ENCODE results near the gene MRPL11. TPM values are rescaled to one million over a fixed set of nuclear protein-coding genes. Genes with fewer than 3 reads are reported as not detected.

The MRPL11 gene
- total and polyA plus RNA-seq, 8 donors: 15.7 to 30.2 (median 22.3) TPM

DNA sequence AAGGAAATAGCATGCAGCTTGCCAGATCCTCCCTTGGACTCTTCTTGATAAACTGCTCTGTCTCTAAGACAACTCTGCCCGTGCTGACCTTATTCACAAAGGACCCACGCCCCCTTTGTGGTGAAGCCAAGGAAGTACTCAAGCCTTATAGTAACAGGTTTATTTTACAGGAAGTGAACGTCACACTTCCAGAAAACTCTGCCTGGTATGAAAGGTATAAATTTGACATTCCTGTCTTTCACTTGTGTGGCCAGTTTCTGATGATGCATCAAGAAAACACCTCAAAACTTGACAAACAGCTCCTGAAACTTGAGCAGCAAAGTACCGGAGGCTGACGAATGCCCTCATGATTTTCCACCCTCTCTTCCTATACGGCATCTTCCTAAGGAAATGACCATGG lies 15.6 kb upstream of the MRPL11 start:
- WGBS, 2 donors: 29 to 33% methylated on average over 6 of the region's 6 CpGs

DNA sequence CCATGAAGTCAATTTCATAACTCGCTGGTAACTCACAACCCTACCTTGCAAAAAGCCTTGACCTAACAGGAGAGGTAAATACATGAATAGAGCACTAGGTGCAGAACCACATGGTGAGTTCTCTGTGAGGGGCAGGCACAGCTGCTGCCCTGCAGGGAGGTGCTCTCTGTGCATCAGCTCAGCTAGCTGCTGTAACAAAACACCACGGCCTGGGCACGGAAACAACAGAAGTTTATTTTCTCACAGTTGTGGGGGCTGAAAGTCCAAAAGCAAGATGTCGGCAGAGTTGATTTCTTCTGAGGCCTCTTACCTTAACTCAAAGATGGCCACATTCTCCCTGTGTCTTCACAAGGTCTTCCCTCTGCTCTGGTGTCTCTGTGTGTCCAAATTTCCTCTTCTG lies 13.0 kb upstream of the MRPL11 start:
- WGBS, 2 donors: 62 to 63% methylated on average over 4 of the region's 4 CpGs
- no peak for DNase-seq
- FAIRE-seq: no peak
- no peak overlapping the region for H3K4me3 ChIP-seq
- H3K27ac ChIP-seq: no peak overlapping the region
- no peaks in the 10 kb centered on the region for H3K9me3 ChIP-seq
- ATAC-seq: no peak
- TF ChIP-seq, protein P1, sequence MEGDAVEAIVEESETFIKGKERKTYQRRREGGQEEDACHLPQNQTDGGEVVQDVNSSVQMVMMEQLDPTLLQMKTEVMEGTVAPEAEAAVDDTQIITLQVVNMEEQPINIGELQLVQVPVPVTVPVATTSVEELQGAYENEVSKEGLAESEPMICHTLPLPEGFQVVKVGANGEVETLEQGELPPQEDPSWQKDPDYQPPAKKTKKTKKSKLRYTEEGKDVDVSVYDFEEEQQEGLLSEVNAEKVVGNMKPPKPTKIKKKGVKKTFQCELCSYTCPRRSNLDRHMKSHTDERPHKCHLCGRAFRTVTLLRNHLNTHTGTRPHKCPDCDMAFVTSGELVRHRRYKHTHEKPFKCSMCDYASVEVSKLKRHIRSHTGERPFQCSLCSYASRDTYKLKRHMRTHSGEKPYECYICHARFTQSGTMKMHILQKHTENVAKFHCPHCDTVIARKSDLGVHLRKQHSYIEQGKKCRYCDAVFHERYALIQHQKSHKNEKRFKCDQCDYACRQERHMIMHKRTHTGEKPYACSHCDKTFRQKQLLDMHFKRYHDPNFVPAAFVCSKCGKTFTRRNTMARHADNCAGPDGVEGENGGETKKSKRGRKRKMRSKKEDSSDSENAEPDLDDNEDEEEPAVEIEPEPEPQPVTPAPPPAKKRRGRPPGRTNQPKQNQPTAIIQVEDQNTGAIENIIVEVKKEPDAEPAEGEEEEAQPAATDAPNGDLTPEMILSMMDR (IDR thresholded peaks at IDR 0.05): no peak
- H3K36me3 ChIP-seq: no peaks in the 10 kb centered on the region
- H3K4me1 ChIP-seq: no peaks in the 10 kb centered on the region
- intact Hi-C loops (cut with DNase I): no loop called here
- no peaks in the 10 kb centered on the region for H3K27me3 ChIP-seq

More for the DNA sequence above, 15.6 kb upstream of the MRPL11 start:
- Histone ChIP-seq H3K27ac (no peak overlapping the region), H3K4me1 (no peaks in the 10 kb centered on the region), H3K36me3 (no peaks in the 10 kb centered on the region), H3K4me3 (no peak overlapping the region), H3K9me3 (no peaks in the 10 kb centered on the region), H3K27me3 (no peaks in the 10 kb centered on the region)
- FAIRE-seq (no peak), ATAC-seq (no peak), DNase-seq (no peak)
- intact Hi-C loops (cut with DNase I): no loop called here
- TF ChIP-seq, protein P1 (IDR thresholded peaks at IDR 0.05): no peak

DNA sequence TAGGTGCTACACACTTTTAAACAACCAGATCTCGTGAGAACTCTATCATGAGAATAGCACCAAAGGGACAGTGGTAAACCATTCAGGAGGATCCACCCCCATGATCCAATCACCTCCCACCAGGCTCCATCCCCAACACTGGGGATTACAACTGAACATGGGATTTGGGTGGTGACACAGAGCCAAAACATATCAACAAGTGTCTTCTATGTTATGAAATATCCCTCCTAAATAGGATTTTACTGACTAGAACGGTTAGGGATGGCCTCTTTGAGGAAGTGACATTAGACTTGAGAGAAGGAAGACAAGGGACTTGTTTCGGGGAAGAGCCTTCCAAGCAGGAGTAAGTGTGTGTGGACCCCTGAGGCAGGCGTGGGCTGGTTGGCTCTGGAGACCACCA lies 11.9 kb upstream of the MRPL11 start:
- no peaks in the 10 kb centered on the region for H3K4me1 ChIP-seq
- TF ChIP-seq, protein P1 (IDR thresholded peaks at IDR 0.05): no peak
- H3K4me3 ChIP-seq: no peak overlapping the region
- FAIRE-seq: no peak
- H3K27me3 ChIP-seq: no peaks in the 10 kb centered on the region
- H3K9me3 ChIP-seq: no peaks in the 10 kb centered on the region
- no peaks in the 10 kb centered on the region for H3K36me3 ChIP-seq
- no peak for DNase-seq
- ATAC-seq: no peak
- WGBS, 2 donors: 44 to 56% methylated on average over 4 of the region's 4 CpGs
- intact Hi-C loops (cut with DNase I): no loop called here
- H3K27ac ChIP-seq: no peak overlapping the region

DNA sequence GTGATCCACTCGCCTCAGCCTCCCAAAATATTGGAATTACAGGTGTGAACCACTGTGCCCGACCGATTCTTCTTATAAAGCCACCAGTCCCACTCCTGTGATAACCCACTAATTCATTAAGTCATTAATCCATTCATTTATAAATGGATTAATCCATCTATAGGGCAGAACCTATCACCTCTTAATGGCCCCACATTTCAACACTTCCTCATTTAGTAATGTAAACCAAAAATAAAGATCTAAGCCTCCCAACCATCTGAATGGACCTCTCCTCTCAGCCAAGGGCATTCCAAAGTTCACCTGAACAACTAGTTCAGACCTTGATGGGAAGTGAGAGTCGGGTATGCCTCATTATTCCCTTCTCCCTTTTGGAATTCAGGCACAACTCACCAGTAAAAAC lies 9.9 kb upstream of the MRPL11 start:
- DNase-seq: no peak
- intact Hi-C loops (cut with DNase I): no loop called here
- TF ChIP-seq, protein P1 (IDR thresholded peaks at IDR 0.05): no peak
- no peak overlapping the region for H3K4me3 ChIP-seq
- no peak overlapping the region for H3K27ac ChIP-seq
- ATAC-seq: no peak
- no peaks in the 10 kb centered on the region for H3K9me3 ChIP-seq
- H3K4me1 ChIP-seq: no peaks in the 10 kb centered on the region
- no peak for FAIRE-seq
- no peaks in the 10 kb centered on the region for H3K27me3 ChIP-seq
- WGBS, 2 donors: 53 to 63% methylated on average over 4 of the region's 4 CpGs
- H3K36me3 ChIP-seq: no peaks in the 10 kb centered on the region

DNA sequence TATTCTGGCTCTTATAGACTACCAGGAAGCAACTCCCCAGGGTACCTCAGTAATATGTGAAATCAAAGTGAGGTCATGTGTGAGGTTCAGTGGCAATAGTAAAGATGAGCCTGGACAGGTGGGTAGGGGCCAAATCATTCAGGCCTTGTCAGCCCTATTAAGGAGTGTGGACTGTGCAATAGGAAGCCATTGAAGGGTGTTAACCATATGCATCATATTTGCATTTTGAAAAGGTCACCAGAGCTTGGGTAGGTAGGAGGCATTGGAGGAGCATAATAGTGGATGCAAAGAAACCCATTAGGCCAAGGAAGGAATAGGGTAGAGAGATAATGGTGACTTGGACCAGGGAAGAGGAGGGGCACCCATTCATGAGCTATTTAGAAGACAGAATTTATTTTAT lies 8.4 kb upstream of the MRPL11 start:
- H3K4me1 ChIP-seq: no peaks in the 10 kb centered on the region
- intact Hi-C loops (cut with DNase I): no loop called here
- no peaks in the 10 kb centered on the region for H3K27me3 ChIP-seq
- DNase-seq (no peak), FAIRE-seq (no peak), ATAC-seq (no peak)
- no peak overlapping the region for H3K27ac ChIP-seq
- H3K4me3 ChIP-seq: no peak overlapping the region
- TF ChIP-seq, protein P1 (IDR thresholded peaks at IDR 0.05): no peak
- no peaks in the 10 kb centered on the region for H3K9me3 ChIP-seq
- no peaks in the 10 kb centered on the region for H3K36me3 ChIP-seq
